ENCODE measurements around the gene COL4A4. TPM values are rescaled to one million over a fixed set of nuclear protein-coding genes. Genes with fewer than 3 reads are reported as not detected.
A peak's percentile ranks its signal among the peaks of the same experiment; 100 is the strongest.

COL4A4 gene
- total and polyA plus RNA-seq, 8 donors: 0.75 to 5.7 (median 3.6) TPM

- H3K4me1 ChIP-seq: peaks cover 0 to 13% (median 0%) of the 10 kb centered on the region in 3 donors
- no peaks in the 10 kb centered on the region for H3K27me3 ChIP-seq
- H3K4me3 ChIP-seq: no peak overlapping the region
- intact Hi-C loops (cut with DNase I): no loop called here
- DNase-seq (no peak), FAIRE-seq (no peak), ATAC-seq (no peak)
- H3K36me3 ChIP-seq: no peaks in the 10 kb centered on the region
- H3K27ac ChIP-seq: no peak overlapping the region
- WGBS, 2 donors: 85 to 87% methylated on average over 3 of the region's 3 CpGs
- H3K9me3 ChIP-seq: no peaks in the 10 kb centered on the region
- TF ChIP-seq CTCF (IDR thresholded peaks at IDR 0.05): no peak
Measured at GRCh38 chr2:227043981-227044380, 120.0 kb downstream of the COL4A4 start.

GRCh38 chr2:227038550-227039189 lies 125.3 kb downstream of the COL4A4 start:
- DNase-seq (peak in 1 of 6 donors; percentile 21), ATAC-seq (peak; percentile 77 to 97 (median 94)), FAIRE-seq (no peak)
- H3K4me3 ChIP-seq: no peak overlapping the region
- peak overlapping the region in 1 of 4 donors; percentile 10 for H3K27ac ChIP-seq
- H3K4me1 ChIP-seq: peaks cover 0 to 14% (median 4%) of the 10 kb centered on the region in 3 donors
- no peaks in the 10 kb centered on the region for H3K9me3 ChIP-seq
- intact Hi-C loops (cut with DNase I): loop anchor here in 1 of 3 donors (10.0 kb wide), 1 partner anchor 66 kb away; no protein-coding TSS in a partner anchor
- TF ChIP-seq CTCF (IDR thresholded peaks at IDR 0.05): no peak
- WGBS, 2 donors: 16% methylated on average over 1 of the region's 1 CpG
- H3K27me3 ChIP-seq: no peaks in the 10 kb centered on the region
- no peaks in the 10 kb centered on the region for H3K36me3 ChIP-seq

- 57 to 60% methylated on average over 3 of the region's 3 CpGs for WGBS, 2 donors
- no peak for TF ChIP-seq CTCF (IDR thresholded peaks at IDR 0.05)
- Histone ChIP-seq H3K27me3 (no peaks in the 10 kb centered on the region), H3K4me1 (peaks cover 0 to 14% (median 8%) of the 10 kb centered on the region in 3 donors), H3K9me3 (no peaks in the 10 kb centered on the region), H3K36me3 (no peaks in the 10 kb centered on the region), H3K27ac (no peak overlapping the region), H3K4me3 (no peak overlapping the region)
- DNase-seq (no peak), FAIRE-seq (no peak), ATAC-seq (no peak)
- intact Hi-C loops (cut with DNase I): loop anchor here in 1 of 3 donors (10.0 kb wide), 1 partner anchor 68 kb away; no protein-coding TSS in a partner anchor
Measured at GRCh38 chr2:227036527-227036926, 127.5 kb downstream of the COL4A4 start.

GRCh38 chr2:227035711-227036367 lies 128.2 kb downstream of the COL4A4 start:
- Histone ChIP-seq H3K4me1 (peaks cover 0 to 14% (median 8%) of the 10 kb centered on the region in 3 donors), H3K27me3 (no peaks in the 10 kb centered on the region), H3K36me3 (no peaks in the 10 kb centered on the region), H3K27ac (no peak overlapping the region), H3K9me3 (no peaks in the 10 kb centered on the region), H3K4me3 (no peak overlapping the region)
- WGBS, 2 donors: 52% methylated on average over 7 of the region's 7 CpGs
- ATAC-seq: no peak
- intact Hi-C loops (cut with DNase I): loop anchor here in 1 of 3 donors (10.0 kb wide), 1 partner anchor 69 kb away; no protein-coding TSS in a partner anchor
- FAIRE-seq: no peak
- no peak for DNase-seq
- no peak for TF ChIP-seq CTCF (IDR thresholded peaks at IDR 0.05)

Measured in pancreas (tissue), 10 donors.